IMR-90 (cell line): ENCODE measurements around the gene TSNAXIP1. TPM values are rescaled to one million over a fixed set of nuclear protein-coding genes. Genes with fewer than 3 reads are reported as not detected.

ENCODE experiments used
- ATAC-seq: fragments of 200-7000 bp; cut with Tn5 transposase; 2 replicates; pipeline ENCODE4 v1.9.1; 2020; ENCODE audit warnings: low read depth, mild to moderate bottlenecking, moderate library complexity
- BruUV-seq: library from RNA; stranded (reverse); fragments of 400-500 nt; replicated peaks from 2 replicates; lab custom pipeline; 2021; lab: Mats Ljungman, UMichigan
- CTCF ChIA-PET: fragments of 300-600 bp; formaldehyde crosslinking; extraction: SDS; loops from one replicate; lab custom pipeline; 2021; ENCODE audit warnings: antibody characterized with exemption; lab: Yijun Ruan, JAX
- POLR2A ChIA-PET: fragments of 300-600 bp; sonication (Branson Sonifier 250); formaldehyde crosslinking; loops from one replicate; lab custom pipeline; 2022; ENCODE audit warnings: antibody characterized with exemption; ENCODE audit not compliant: unreplicated experiment; lab: Charles Lee
- DNase-seq: peaks from one replicate; pipeline ENCODE4 v3.0.0; 2013
- H2AFZ ChIP-seq: replicated peaks from 2 replicates; pipeline ENCODE3; 2013; ENCODE audit warnings: low read length, mild to moderate bottlenecking; ENCODE audit not compliant: poor library complexity
- H2AK5ac ChIP-seq: 2 replicates; pipeline ENCODE4 v1.6.1; 2013; ENCODE audit warnings: low read depth, low read length, inconsistent platforms
- H2AK9ac ChIP-seq: replicated peaks from 2 replicates; pipeline ENCODE3; 2013; ENCODE audit warnings: mild to moderate bottlenecking, low read depth, low read length, moderate library complexity; ENCODE audit not compliant: poor library complexity
- H2BK120ac ChIP-seq: 2 replicates; pipeline ENCODE4 v1.6.1; 2013; ENCODE audit warnings: low read depth, low read length, inconsistent platforms
- H2BK15ac ChIP-seq: 3 replicates; pipeline ENCODE4 v1.6.1; 2013; ENCODE audit warnings: low read depth, low read length, inconsistent platforms
- H2BK20ac ChIP-seq: 2 replicates; pipeline ENCODE4 v1.6.1; 2013; ENCODE audit warnings: low read depth, mild to moderate bottlenecking, inconsistent platforms, low read length, moderate library complexity
- H2BK5ac ChIP-seq: 2 replicates; pipeline ENCODE4 v1.6.1; 2013; ENCODE audit warnings: mild to moderate bottlenecking, low read depth, low read length, inconsistent platforms; ENCODE audit not compliant: poor library complexity, severe bottlenecking
- H3K14ac ChIP-seq: replicated peaks from 2 replicates; pipeline ENCODE4 v1.6.1; 2013; ENCODE audit warnings: low read depth, low read length, inconsistent platforms
- H3K18ac ChIP-seq: 2 replicates; pipeline ENCODE4 v1.6.1; 2013; ENCODE audit warnings: low read depth, low read length, control low read depth
- H3K23ac ChIP-seq: 2 replicates; pipeline ENCODE4 v1.6.1; 2013; ENCODE audit warnings: low read depth, low read length, inconsistent platforms
- H3K27ac ChIP-seq: 2 replicates; pipeline ENCODE4 v1.5.1; 2013; ENCODE audit warnings: mild to moderate bottlenecking, control low read depth, low read length; ENCODE audit not compliant: insufficient read depth
- H3K27me3 ChIP-seq: 2 replicates; pipeline ENCODE4 v1.6.1; 2013; ENCODE audit warnings: low read length; ENCODE audit not compliant: control insufficient read depth, insufficient read depth
- H3K36me3 ChIP-seq: 2 replicates; pipeline ENCODE4 v1.6.1; 2013; ENCODE audit warnings: low read length, mixed read lengths; ENCODE audit not compliant: control insufficient read depth, insufficient read depth
- H3K4ac ChIP-seq: 2 replicates; pipeline ENCODE4 v1.6.1; 2013; ENCODE audit warnings: low read depth, low read length, inconsistent platforms
- H3K4me1 ChIP-seq: 2 replicates; pipeline ENCODE4 v1.6.1; 2013; ENCODE audit warnings: low read length, mixed read lengths; ENCODE audit not compliant: control insufficient read depth, insufficient read depth
- H3K4me2 ChIP-seq: 2 replicates; pipeline ENCODE4 v1.6.1; 2013; ENCODE audit warnings: low read depth, mild to moderate bottlenecking, control low read depth, low read length, moderate library complexity
- H3K4me3 ChIP-seq: 2 replicates; pipeline ENCODE4 v1.5.1; 2013; ENCODE audit warnings: low read depth, mild to moderate bottlenecking, control low read depth, low read length, moderate library complexity; ENCODE audit not compliant: insufficient read depth
- H3K56ac ChIP-seq: 2 replicates; pipeline ENCODE4 v1.6.1; 2013; ENCODE audit warnings: low read length, inconsistent platforms; ENCODE audit not compliant: insufficient read depth; ENCODE audit errors: extremely low read depth
- H3K79me1 ChIP-seq, 2 experiments: 2 replicates each; pipeline ENCODE4 v1.6.1; 2013; ENCODE audit warnings: low read length in 2 of 2, inconsistent platforms in 1 of 2, low read depth in 1 of 2
- H3K9ac ChIP-seq: 2 replicates; pipeline ENCODE4 v1.6.1; 2013; ENCODE audit warnings: low read depth, low read length, control low read depth
- H3K9me1 ChIP-seq: 2 replicates; pipeline ENCODE4 v1.6.1; 2013; ENCODE audit warnings: low read length, inconsistent platforms; ENCODE audit not compliant: insufficient read depth
- H3K9me3 ChIP-seq: 2 replicates; pipeline ENCODE4 v1.6.1; 2013; ENCODE audit warnings: low read length; ENCODE audit not compliant: control insufficient read depth, insufficient read depth
- H4K20me1 ChIP-seq: 2 replicates; pipeline ENCODE4 v1.6.1; 2013; ENCODE audit warnings: low read length, inconsistent platforms; ENCODE audit not compliant: insufficient read depth
- H4K5ac ChIP-seq: 2 replicates; pipeline ENCODE4 v1.6.1; 2013; ENCODE audit warnings: mild to moderate bottlenecking, low read depth, low read length, control low read depth
- H4K8ac ChIP-seq, 2 experiments: 2 replicates each; pipeline ENCODE4 v1.6.1; 2013; ENCODE audit warnings: low read depth in 2 of 2, low read length in 2 of 2, control low read depth in 1 of 2, inconsistent platforms in 1 of 2
- H4K91ac ChIP-seq: 2 replicates; pipeline ENCODE4 v1.6.1; 2013; ENCODE audit warnings: low read depth, low read length, inconsistent platforms; ENCODE audit not compliant: insufficient read depth
- ELK1 ChIP-seq: fragments of 150-350 bp; IDR thresholded peaks from 2 replicates; pipeline ENCODE4 v1.6.1; 2016; ENCODE audit warnings: low read depth, mild to moderate bottlenecking, low read length, moderate library complexity, borderline replicate concordance
- FOS ChIP-seq: fragments of 150-350 bp; IDR thresholded peaks from 2 replicates; pipeline ENCODE4 v1.6.1; 2016; ENCODE audit warnings: low read depth, low read length
- MAFK ChIP-seq: IDR thresholded peaks from 2 replicates; pipeline ENCODE4 v1.6.1; 2012; ENCODE audit warnings: low read depth, low read length, improper control_type of control experiment
- MXI1 ChIP-seq: IDR thresholded peaks from 2 replicates; pipeline ENCODE4 v1.6.1; 2012; ENCODE audit warnings: low read depth, mild to moderate bottlenecking, low read length, moderate library complexity, borderline replicate concordance
- POLR2A ChIP-seq: IDR thresholded peaks from 2 replicates; pipeline ENCODE4 v1.6.1; 2012; ENCODE audit warnings: mild to moderate bottlenecking, low read depth, low read length
- WGBS, 2 experiments: methylation state at CpG; one replicate each; pipeline versions ENCODE4 v1.1.5 to v1.1.7; 2013; ENCODE audit warnings: missing lambda C conversion rate in 2 of 2; ENCODE audit not compliant: insufficient read length in 1 of 2; ENCODE audit errors: extremely low coverage in 2 of 2; 5-methylcytosine and 5-hydroxymethylcytosine counted together
- dilution Hi-C: fragments of 300-500 bp; cut with HindIII; formaldehyde crosslinking; loops from one replicate; pipeline ENCODE4 v1.14.3; 2018; ENCODE audit warnings: low sequenced_read_pairs; ENCODE audit not compliant: unreplicated experiment
- in situ Hi-C: fragments of 300-500 bp; cut with MboI; formaldehyde crosslinking; loops from 3 replicates; pipeline ENCODE4 v1.14.3; 2019; ENCODE audit warnings: low sequenced_read_pairs, inconsistent platforms, mixed read lengths
- intact Hi-C: fragments of 100-400 bp; cut with micrococcal nuclease; formaldehyde crosslinking; loops from 2 replicates; pipeline ENCODE4 v1.10.0; 2022
- polyA plus RNA-seq, 3 experiments: library from polyadenylated mRNA; depleted of rRNA; stranded (reverse); fragments of >200 nt; gene quantifications; 2 replicates each; pipeline ENCODE4 v1.2.3, GENCODE V29; 2012; ENCODE audit warnings: low replicate concordance in 1 of 3
- total RNA-seq: library from RNA; depleted of rRNA; stranded (reverse); fragments of >200 nt; gene quantifications from 2 replicates; pipeline ENCODE4 v1.2.3, GENCODE V29; 2012
- TF ChIP-seq, protein P1 (sequence below): fragments of 150-350 bp; IDR thresholded peaks from 2 replicates; pipeline ENCODE4 v1.6.1; 2017; ENCODE audit warnings: mild to moderate bottlenecking, antibody characterized with exemption, low read length, low read depth

TSNAXIP1 gene
- total and polyA plus RNA-seq, 2 of the 4 experiments (the other 2 are of a cell fraction): 0.72 to 1.4 TPM

DNA sequence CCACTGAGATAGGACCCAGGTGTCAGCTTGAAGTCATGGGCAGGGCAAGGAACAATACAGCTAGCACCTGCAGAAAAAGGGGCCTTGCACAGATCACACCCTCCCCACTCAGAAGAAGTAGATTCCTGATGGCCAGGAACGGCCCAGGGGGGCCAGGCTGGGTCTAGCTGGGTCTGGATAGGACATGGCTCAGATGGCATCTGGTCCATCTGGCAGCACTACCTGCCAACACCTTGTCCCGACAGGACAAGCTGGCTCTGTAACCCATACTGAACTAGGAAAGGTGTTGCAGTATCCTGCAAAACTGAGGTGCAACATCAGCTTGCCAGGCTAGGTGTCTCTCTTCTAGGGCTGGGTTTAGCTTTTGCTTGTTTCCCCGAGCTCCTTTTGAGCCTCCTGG is 48.7 kb upstream of the TSNAXIP1 start:
- dilution Hi-C loops: no loop called here
- Histone ChIP-seq H3K79me1 (peaks cover 8 to 44% of the 10 kb centered on the region in 2 experiments; a peak in 3 of 4 replicates), H3K27ac (no peak overlapping the region), H2BK15ac (no peak overlapping the region), H3K23ac (no peak overlapping the region), H3K9me1 (peaks cover 17% of the 10 kb centered on the region), H3K27me3 (no peaks in the 10 kb centered on the region), H3K36me3 (peaks cover 6% of the 10 kb centered on the region; the same call in 1 of the 2 replicates), H4K20me1 (peaks cover 16% of the 10 kb centered on the region), H4K8ac (no peak overlapping the region), H2BK20ac (no peak overlapping the region), H3K4me1 (no peaks in the 10 kb centered on the region), H4K91ac (no peak overlapping the region), H3K4me3 (no peak overlapping the region), H3K4ac (no peak overlapping the region), H3K9me3 (no peaks in the 10 kb centered on the region), H2AK5ac (no peak overlapping the region), H3K56ac (no peak overlapping the region), H3K9ac (no peak overlapping the region), H2AFZ (no peak overlapping the region), H4K5ac (no peak overlapping the region), H3K4me2 (no peak overlapping the region), H2BK5ac (no peak overlapping the region), H3K18ac (no peak overlapping the region), H2AK9ac (no peak overlapping the region), H2BK120ac (no peak overlapping the region), H3K14ac (no peak overlapping the region)
- 100% methylated on average over 1 of the region's 3 CpGs; no CpG with 5 or more reads in 1 of the 2 experiments for WGBS, 2 experiments
- ATAC-seq (no peak), DNase-seq (no peak)
- ChIA-PET POLR2A (no interaction called here), CTCF (no interaction called here)
- intact Hi-C loops: no loop called here
- TF ChIP-seq MAFK (no peak), FOS (no peak), ELK1 (no peak), MXI1 (no peak), POLR2A (no peak)
- TF ChIP-seq, protein P1, sequence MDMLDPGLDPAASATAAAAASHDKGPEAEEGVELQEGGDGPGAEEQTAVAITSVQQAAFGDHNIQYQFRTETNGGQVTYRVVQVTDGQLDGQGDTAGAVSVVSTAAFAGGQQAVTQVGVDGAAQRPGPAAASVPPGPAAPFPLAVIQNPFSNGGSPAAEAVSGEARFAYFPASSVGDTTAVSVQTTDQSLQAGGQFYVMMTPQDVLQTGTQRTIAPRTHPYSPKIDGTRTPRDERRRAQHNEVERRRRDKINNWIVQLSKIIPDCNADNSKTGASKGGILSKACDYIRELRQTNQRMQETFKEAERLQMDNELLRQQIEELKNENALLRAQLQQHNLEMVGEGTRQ: no peak
- in situ Hi-C loops: no loop called here
- BruUV-seq: no TSS peak
